ENCODE data around the gene UVRAG. TPM values are rescaled to one million over a fixed set of nuclear protein-coding genes. Genes with fewer than 3 reads are reported as not detected.
A peak's percentile ranks its signal among the peaks of the same experiment; 100 is the strongest.
"Not testable (repeated sequence)": the region's sequence is repeated elsewhere in the genome, so short reads cannot be mapped to it uniquely, and the experiment has no call there.

The UVRAG gene
- total RNA-seq, 1 experiment from 2014 or later = 6.9 TPM

GRCh38 chr11:75921808-75922207 is 106.8 kb downstream of the UVRAG start:
- in situ Hi-C loops (cut with HindIII; ENCODE audit: low pct_unique_long_range_greater_than_20kb, low sequenced_read_pairs) = no loop called here
- DNase-seq (ENCODE audit: low read depth) = no peak

DNA sequence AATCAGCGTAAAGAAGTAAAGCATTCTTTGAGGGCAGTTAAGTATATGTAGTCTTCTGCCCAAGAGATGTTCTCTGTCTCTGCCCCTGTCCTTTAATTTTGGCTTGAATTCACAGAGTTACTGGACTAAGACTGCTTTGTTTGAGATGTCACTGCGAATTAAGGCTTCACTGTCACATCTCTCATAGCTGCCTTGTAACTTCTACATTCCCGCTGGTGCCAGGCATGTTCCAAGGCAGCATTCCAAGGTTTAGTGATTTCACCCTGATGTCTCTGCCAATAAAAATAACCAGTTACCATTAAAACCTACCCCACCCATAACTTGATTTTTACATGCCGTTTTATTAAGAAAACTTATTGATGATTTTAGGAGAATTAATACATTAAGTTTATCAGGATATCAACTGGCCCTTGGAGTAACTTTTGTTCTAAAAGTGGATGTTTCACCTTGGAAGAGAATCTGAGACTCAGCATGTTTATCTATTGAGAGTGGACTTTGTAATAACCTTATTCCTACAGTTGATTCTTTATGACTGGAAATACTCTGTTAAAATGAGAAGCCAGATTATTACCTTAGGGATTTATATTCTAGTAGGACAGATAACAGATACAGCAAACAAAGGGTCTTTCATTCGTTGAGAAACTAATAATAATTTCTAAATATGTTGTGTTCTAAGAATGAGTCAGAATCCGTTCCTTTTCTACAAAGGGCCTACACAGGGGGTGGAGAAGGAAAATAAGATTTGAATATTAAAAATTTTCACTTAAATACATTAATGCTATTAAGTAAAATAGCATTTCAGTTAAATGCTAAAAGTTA is 110.2 kb downstream of the UVRAG start:
- in situ Hi-C loops (cut with HindIII; ENCODE audit: low pct_unique_long_range_greater_than_20kb, low sequenced_read_pairs) = no loop called here

GRCh38 chr11:75925785-75926164 is 110.8 kb downstream of the UVRAG start:
- DNase-seq (ENCODE audit: low read depth) = peak; percentile 19
- in situ Hi-C loops (cut with HindIII; ENCODE audit: low pct_unique_long_range_greater_than_20kb, low sequenced_read_pairs) = no loop called here

More for the DNA sequence above, 110.2 kb downstream of the UVRAG start:
- DNase-seq (ENCODE audit: low read depth) = peak; percentile 4

DNA sequence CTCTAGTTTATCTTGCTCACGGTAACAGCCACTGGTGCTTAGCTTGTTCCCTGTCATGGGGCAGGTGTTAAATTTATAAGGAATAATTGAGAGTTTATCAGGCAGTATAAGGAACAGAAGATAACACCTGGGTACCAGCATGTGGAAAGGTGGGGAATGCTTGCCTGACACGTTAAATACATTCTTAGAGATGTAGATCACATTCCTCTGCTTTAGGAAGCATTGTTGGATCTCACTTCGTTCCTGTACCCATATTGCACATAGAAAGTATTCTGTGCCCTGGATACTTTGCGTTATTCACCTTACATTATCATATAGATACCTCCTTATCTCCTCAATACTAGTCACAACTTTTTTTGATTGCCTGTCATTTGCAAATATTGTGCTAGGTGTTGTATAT is 114.7 kb downstream of the UVRAG start:
- in situ Hi-C loops (cut with HindIII; ENCODE audit: low pct_unique_long_range_greater_than_20kb, low sequenced_read_pairs) = no loop called here

DNA sequence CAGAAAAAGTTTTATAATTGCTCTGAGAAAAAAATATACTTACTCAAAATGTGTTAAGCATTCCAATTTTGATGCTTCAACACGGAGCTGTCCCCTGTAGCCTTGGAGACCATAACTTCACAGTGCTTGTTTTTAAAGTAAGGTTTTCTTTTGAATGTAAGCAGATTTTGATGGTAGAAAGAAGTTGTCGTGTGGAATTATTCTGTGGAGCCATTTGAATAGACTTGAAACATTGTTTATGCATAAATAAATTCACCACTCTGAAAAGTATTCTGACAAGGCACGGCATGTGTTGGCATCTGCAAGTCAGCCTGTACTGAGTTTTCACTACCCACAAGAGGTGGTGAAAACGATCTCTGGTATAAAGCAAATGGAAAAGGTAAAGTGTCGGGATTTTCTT is 115.5 kb downstream of the UVRAG start:
- in situ Hi-C loops (cut with HindIII; ENCODE audit: low pct_unique_long_range_greater_than_20kb, low sequenced_read_pairs) = no loop called here
- no peak for DNase-seq (ENCODE audit: low read depth)

More for the DNA sequence above, 114.7 kb downstream of the UVRAG start:
- DNase-seq (ENCODE audit: low read depth) = no peak

DNA sequence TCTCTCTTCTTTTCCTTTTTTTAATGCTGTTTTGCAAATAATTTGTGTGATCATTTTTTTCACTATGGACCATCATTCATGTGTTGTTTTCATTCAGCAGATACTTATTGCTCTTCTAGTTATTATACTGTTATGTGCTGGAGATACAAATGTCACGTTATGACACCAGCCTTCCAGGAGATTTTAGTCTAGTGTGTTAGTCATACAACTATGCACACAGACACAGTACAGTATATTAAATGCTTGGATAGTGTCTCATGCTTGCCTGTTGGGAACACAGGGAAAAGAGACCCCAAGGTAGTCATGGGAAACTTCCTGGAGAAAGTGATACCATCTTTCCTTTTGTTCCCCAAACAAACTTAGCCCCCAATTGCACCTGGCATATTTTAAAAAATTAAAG is 116.1 kb downstream of the UVRAG start:
- no peak for DNase-seq (ENCODE audit: low read depth)
- in situ Hi-C loops (cut with HindIII; ENCODE audit: low pct_unique_long_range_greater_than_20kb, low sequenced_read_pairs) = no loop called here

DNA sequence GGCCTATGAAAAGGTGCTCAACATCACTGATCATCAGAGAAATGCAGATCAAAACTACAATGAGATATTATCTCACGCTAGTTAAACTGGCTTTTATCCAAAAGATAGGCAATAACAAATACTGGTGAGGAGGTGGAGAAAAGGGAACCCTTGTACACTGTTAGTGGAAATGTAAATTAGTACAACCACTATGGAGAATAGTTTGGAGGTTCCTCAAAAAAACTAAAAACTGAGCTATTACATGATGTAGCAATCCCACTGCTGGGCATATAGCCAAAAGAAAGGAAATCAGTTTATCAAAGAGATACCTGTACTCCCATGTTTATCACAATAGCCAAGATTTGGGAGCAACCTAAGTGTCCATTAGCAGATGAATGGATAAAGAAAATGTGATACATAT is 118.7 kb downstream of the UVRAG start:
- DNase-seq (ENCODE audit: low read depth); in situ Hi-C loops (cut with HindIII; ENCODE audit: low pct_unique_long_range_greater_than_20kb, low sequenced_read_pairs): not testable (repeated sequence)

- in situ Hi-C loops (cut with HindIII; ENCODE audit: low pct_unique_long_range_greater_than_20kb, low sequenced_read_pairs) = no loop called here
- DNase-seq (ENCODE audit: low read depth) = no peak
Measured at GRCh38 chr11:75934851-75935250, 119.8 kb downstream of the UVRAG start.

- no peak for DNase-seq (ENCODE audit: low read depth)
- in situ Hi-C loops (cut with HindIII; ENCODE audit: low pct_unique_long_range_greater_than_20kb, low sequenced_read_pairs) = no loop called here
Measured at GRCh38 chr11:75938543-75938942, 123.5 kb downstream of the UVRAG start.

DNA sequence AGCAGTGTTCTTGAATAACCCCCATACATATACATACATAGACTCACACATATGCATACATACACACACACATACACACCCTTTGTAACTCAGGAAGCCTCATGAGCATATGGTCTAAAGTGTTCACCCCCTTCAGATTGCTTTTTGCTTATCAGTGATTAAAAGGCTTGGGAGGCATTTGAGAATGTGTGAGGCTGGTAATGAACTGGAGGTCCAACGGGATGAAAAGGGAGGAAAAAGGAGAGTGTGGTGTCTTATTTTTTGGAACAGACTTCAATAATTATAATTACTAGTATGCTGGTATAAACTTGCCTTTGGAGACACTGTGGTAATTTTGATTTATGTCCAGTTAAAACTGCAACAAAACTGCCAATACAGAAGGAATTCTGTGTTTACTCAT is 124.5 kb downstream of the UVRAG start:
- in situ Hi-C loops (cut with HindIII; ENCODE audit: low pct_unique_long_range_greater_than_20kb, low sequenced_read_pairs) = no loop called here
- no peak for DNase-seq (ENCODE audit: low read depth)

GRCh38 chr11:75939992-75940391 is 125.0 kb downstream of the UVRAG start:
- no peak for DNase-seq (ENCODE audit: low read depth)
- in situ Hi-C loops (cut with HindIII; ENCODE audit: low pct_unique_long_range_greater_than_20kb, low sequenced_read_pairs) = no loop called here

DNA sequence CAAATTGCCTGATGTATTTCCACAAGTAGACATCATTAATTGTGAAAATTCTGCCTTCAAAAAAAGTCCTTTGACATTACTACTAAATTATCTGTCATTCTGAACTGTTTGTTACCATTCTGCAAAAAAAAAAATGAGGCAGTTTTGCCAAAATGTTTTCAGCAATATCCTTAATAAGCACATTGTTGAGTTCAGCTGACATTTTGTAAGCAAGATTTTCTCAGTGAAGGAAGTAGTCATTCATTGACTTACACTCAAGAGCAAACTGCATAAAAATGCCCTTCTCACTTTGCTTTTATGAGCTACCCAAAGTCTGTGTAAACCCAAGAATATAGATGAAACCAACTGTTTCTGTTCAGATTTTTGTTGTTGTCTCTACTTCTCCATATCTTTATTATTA is 125.9 kb downstream of the UVRAG start:
- no peak for DNase-seq (ENCODE audit: low read depth)

GRCh38 chr11:75944515-75944914 is 129.5 kb downstream of the UVRAG start:
- in situ Hi-C loops (cut with HindIII; ENCODE audit: low pct_unique_long_range_greater_than_20kb, low sequenced_read_pairs) = no loop called here
- DNase-seq (ENCODE audit: low read depth) = no peak

More for the DNA sequence above, 125.9 kb downstream of the UVRAG start:
- in situ Hi-C loops (cut with HindIII; ENCODE audit: low pct_unique_long_range_greater_than_20kb, low sequenced_read_pairs) = no loop called here

GRCh38 chr11:75945446-75945845 is 130.4 kb downstream of the UVRAG start:
- no peak for DNase-seq (ENCODE audit: low read depth)
- in situ Hi-C loops (cut with HindIII; ENCODE audit: low pct_unique_long_range_greater_than_20kb, low sequenced_read_pairs) = no loop called here

GRCh38 chr11:75945947-75946346 is 130.9 kb downstream of the UVRAG start:
- in situ Hi-C loops (cut with HindIII; ENCODE audit: low pct_unique_long_range_greater_than_20kb, low sequenced_read_pairs) = no loop called here
- no peak for DNase-seq (ENCODE audit: low read depth)

DNA sequence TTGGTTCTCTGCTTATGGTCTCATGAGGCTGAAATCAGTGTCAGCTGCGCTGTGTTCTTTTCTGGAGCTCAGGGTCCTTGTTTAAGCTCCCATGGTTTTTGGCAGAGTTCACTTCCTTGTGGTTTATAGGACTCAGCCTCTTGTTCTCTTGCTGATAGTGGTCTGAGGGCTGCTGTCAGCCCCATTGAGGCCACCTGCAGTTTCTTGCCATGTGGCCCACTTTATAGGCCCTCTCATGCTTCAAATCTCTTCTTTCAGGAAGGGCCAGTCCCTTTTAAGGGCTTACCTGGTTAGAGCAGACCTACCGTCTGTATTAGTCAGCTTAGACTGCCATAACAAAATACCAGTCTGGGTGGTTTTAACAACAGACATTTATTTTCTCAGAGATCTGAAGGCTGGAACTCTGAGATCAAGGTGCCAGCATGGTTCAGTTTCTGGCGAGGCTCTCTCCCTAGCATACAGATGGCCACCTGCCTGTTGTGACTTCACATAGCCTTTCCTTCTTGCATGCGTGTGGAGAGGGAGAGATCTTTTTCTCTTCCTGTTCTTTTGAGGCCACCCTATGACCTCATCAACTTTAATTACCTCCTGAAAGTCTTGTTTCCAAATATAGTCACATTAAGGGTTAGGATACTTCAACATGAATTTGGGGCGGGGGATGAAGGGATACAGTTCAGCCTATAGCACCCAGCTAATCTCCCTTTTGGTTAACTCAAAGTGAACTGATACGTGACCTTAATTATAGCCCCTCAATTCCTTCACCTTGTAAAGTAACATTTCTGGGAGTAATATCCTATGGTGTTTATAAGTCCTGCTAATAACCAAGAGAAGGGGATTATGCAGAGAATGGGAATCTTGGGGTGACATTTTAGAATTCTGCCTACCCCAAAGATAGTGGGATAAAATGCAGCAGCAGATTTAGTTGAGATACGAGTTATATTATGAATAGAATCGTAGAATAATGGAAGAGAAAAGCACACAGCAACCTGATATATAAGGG is 131.8 kb downstream of the UVRAG start:
- in situ Hi-C loops (cut with HindIII; ENCODE audit: low pct_unique_long_range_greater_than_20kb, low sequenced_read_pairs) = no loop called here
- no peak for DNase-seq (ENCODE audit: low read depth)

DNA sequence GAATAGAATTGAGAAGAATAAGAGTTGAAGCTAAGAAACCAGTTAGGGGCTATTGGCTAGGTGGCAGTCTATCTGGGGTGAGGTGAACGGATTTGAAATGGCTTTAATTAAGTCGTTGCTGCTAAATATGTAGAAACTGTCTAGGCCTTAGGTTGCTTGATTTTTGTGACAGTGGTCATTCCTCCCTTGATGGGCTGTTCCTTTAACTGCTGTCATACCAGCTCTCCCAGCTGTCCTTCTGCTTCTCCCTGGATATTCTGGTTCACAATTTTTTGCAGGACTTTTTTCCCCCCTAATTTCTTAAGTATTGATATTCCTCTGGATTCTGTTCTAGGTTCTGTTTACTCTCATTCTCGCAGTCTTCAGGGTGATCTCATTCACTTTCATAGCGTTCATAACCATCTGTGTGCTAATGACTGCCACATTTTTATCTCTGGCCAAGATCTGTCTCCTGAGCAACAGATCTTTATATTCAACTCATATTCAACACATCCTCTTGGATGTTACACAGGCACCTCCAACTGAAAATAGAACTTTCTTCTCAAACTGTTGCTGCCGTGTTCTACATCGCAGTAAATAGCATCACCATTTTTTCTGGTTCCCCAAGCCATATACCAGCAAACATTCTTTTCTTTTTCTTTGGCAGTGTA is 134.1 kb downstream of the UVRAG start:
- DNase-seq (ENCODE audit: low read depth) = no peak
- in situ Hi-C loops (cut with HindIII; ENCODE audit: low pct_unique_long_range_greater_than_20kb, low sequenced_read_pairs) = no loop called here

DNA sequence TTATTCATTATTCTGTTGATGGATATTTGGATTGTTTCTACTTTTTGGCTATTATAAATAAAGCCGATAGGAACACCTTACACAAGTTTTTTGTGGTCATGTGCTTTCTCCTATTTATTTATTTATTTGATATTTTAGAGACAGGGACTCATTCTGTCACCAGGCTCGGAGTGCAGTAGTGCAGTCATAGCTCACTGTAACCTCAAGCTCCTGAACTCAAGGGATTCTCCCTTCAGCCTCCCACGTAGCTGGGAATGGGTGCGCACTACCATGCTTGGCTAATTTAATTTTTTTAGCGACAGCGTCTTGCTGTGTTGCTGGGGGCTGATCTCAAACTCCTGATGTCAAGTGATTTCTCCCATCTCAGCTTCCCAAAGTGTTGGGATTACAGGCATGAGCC is 135.1 kb downstream of the UVRAG start:
- no peak for DNase-seq (ENCODE audit: low read depth)
- in situ Hi-C loops (cut with HindIII; ENCODE audit: low pct_unique_long_range_greater_than_20kb, low sequenced_read_pairs) = no loop called here

DNA sequence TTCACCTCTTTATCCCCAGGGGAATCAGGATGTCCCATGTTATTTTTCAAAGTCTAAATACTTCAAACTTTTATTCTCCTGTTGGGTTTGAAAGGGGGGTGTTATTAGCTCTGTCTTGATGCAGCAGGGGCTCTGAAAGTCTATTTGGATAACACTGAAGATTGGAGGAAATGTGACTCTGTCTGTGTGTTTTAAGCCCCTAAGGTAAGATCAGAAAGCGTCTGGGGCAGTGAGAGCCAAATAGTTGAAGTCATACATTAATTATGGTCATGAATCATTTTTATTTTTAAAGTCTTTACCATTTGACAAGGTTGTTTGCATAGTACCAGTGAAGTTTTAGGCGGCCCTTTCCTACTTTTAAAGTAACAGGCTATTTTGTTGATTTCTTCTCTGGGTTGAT is 139.0 kb downstream of the UVRAG start:
- in situ Hi-C loops (cut with HindIII; ENCODE audit: low pct_unique_long_range_greater_than_20kb, low sequenced_read_pairs) = no loop called here
- DNase-seq (ENCODE audit: low read depth) = no peak
